GM21723 (cell line): ENCODE results near the gene TMEM89.
A peak's percentile ranks its signal among the peaks of the same experiment; 100 is the strongest.

Source experiments
- ATAC-seq: cut with Tn5 transposase; IDR thresholded peaks from one replicate; pipeline ENCODE4 v1.9.1; 2021; ENCODE audit warnings: mild to moderate bottlenecking, moderate library complexity; ENCODE audit not compliant: unreplicated experiment

TMEM89 gene

GRCh38 chr3:48642605-48643004 is 21.0 kb upstream of the TMEM89 start:
- ATAC-seq = no peak

GRCh38 chr3:48641396-48641795 is 19.8 kb upstream of the TMEM89 start:
- ATAC-seq = no peak

GRCh38 chr3:48639944-48640606 is 18.5 kb upstream of the TMEM89 start:
- ATAC-seq = no peak

DNA sequence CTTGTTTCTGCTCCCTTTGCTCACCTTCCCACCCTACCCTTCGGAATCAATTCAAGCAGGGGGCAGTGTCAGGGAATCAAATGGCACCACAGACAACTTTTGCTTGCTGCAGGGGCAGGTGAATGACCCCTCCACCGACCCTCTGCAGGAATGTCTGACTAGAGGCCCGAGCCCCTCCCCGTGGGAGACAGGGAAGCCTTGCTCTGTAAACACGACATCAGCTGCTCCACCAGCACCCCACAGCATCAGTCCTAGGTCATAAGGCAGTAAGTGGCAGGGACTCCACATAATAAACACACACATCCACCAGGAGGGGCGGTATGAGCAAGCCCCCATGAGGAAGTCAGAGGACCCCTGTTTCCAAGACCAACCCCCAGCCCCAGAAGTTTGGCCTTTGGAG is 15.7 kb upstream of the TMEM89 start:
- ATAC-seq = no peak

DNA sequence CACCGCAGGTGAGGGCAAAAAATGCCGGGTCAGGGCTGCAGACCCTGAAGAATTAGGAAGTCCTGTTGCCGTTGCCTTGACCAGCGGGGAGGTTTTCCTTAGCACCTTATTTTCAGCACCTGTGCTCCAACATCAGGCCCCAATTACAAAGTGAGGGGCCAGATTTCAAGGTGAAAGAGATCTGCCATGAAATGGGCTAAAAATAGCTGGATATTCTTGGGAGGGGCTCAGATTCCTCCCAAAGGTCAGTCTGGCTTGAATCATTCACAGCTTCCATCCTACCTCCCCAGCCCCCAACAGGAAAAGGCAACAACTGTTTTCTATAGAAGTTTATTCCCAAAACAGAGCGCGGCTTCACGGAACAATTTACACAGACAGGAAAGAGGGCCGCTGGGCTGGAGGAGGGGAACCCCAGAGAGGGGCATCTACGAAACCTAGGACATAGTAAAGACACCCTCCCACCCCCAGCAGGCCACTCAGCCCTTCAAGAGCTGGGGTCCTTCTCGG is 14.6 kb upstream of the TMEM89 start:
- no peak for ATAC-seq

GRCh38 chr3:48635222-48636021 is 13.9 kb upstream of the TMEM89 start, which contains the start of gene SLC26A6:
TSS of gene SLC26A6 (minus strand) at chr3:48635461. CDS start at chr3:48635393, 68 bp downstream.
- ATAC-seq = peak; percentile 88

GRCh38 chr3:48634661-48635221 is 13.2 kb upstream of the TMEM89 start:
- peak; percentile 31 for ATAC-seq

GRCh38 chr3:48633743-48634142 is 12.2 kb upstream of the TMEM89 start:
- ATAC-seq = no peak

GRCh38 chr3:48633256-48633655 is 11.7 kb upstream of the TMEM89 start:
- no peak for ATAC-seq

GRCh38 chr3:48631516-48632448 is 10.2 kb upstream of the TMEM89 start:
- ATAC-seq = no peak

- ATAC-seq = no peak
Measured at GRCh38 chr3:48630833-48631232, 9.3 kb upstream of the TMEM89 start.

DNA sequence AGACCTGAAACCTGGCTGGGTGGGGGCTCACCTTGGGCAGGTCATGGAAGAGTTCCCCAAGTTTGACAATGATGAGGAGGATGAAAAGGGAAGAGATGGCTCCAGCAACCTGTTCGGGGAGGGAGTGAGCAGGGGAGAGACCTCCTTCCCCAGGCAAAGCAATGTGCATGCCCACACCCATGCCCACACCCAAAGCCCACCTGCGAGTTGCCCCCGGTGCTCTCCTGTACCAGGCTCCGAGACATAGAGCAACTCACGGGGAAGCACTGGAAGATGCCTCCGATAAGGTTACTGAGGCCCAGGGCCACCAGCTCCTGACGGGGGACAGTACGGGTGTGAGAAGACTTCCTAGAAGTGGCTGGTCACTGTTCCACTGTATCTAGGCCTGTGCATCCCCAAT is 8.8 kb upstream of the TMEM89 start:
- no peak for ATAC-seq

- no peak for ATAC-seq
Measured at GRCh38 chr3:48629894-48630293, 8.3 kb upstream of the TMEM89 start.

DNA sequence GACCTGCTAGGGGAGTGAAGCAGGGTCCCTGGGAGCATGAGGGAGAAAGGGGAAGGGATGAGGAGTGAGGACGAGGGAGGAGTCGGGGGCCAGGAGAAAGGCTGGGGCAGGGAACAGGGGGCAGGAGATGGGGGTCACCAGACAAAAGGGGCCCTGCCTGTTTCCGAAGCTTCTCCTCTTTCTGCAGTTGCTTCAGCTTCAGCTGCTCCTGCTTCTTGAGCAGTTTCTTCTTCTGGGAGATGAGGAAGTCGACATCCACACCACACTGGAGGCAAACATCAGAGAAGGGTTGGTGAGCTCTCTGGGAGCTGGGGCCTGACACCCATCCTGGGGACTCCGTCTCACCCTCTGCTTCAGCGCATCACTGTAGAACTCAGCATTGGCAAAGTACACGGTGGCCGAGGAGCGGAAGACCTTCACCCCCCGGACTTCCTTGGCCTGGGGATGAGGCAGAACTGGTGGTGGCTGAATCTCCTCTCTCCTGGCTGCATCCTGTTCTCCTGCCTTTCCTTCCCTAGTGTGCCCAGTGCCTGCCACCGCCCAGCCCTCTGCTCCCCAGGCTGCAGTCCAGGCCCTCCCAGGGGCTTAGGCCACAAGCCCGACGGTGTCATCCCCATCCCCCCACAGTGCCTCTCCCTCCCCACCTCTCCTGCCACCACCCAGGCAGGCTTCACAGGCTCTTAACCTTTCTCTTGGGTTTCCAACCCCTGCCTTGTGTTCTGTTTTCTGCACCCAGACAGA is 6.9 kb upstream of the TMEM89 start:
- ATAC-seq = no peak

DNA sequence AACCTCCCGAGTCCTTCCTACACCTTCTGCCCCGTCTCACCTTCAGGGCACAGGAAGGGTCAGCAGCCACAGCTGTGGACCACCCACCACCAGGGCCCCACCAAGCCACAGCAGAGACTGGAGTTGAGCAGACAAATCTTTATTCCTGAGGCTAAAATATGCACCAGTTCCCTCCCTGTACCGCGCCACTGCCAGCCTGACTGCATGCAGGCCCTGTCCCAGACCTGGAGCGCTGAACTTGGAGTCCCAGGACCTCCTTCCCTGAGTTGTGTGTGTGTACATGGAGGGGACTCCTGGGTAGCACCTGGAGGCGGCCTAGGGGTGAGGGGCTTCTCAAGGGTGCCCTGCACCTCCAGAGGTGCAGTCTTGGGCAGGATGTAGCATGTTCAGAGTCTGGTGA is 4.0 kb upstream of the TMEM89 start:
- ATAC-seq = no peak

DNA sequence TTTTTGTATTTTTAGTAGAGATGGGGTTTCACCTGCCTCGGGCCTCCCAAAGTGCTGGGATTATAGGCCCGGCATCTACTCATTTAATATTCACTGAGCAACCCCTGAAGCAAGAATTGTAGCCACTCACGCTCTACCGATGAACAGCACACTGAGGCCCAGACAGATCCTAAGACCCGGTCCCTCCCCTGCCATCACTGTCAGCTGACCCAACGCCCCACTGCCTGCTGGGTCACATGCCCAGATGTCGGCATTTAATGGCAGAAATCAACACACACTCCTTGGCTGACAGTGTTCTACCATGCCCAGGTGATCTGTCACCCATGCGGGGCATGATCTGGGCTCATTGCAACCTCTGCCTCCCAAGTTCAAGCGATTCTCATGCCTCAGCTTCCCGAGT is 3.2 kb upstream of the TMEM89 start:
- no peak for ATAC-seq

GRCh38 chr3:48623851-48624547 is 2.4 kb upstream of the TMEM89 start:
- ATAC-seq = no peak

GRCh38 chr3:48619541-48620524 is 1.7 kb downstream of the TMEM89 start:
- ATAC-seq = no peak
